ENCODE measurements around the gene EPS8L2.

Gene EPS8L2

DNA sequence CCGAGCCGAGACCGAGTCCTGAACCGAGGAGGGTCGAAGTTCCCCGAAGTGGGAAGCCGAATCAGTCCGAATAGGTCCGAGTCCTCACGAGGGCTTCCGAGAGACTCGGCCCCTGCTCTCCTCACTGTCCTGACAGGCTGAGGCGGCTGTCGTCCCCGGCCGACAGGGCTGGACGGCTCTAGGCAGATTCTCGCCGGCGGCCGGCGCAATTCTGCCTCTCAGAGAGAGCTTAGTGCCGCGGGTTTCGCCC, 10.8 kb upstream of the EPS8L2 start:
- peak overlapping the region; percentile 91 for H2AFZ ChIP-seq (ENCODE audit: low read length)
- H3K4me1 ChIP-seq (ENCODE audit: insufficient read depth, low read length, poor library complexity, severe bottlenecking), result peaks cover 60% of the 10 kb centered on the region
- no peaks in the 10 kb centered on the region for H3K27me3 ChIP-seq (ENCODE audit: insufficient read depth, low read length, poor library complexity, severe bottlenecking)
- H3K9ac ChIP-seq (ENCODE audit: low read depth, low read length, poor library complexity, severe bottlenecking), result peak overlapping the region; percentile 98
- H3K9me3 ChIP-seq (ENCODE audit: insufficient read depth, low read depth, low read length), result no peaks in the 10 kb centered on the region
- TF ChIP-seq EZH2phosphoT487 (IDR thresholded peaks at IDR 0.05; ENCODE audit: borderline replicate concordance), result no peak
- TF ChIP-seq, protein P1, sequence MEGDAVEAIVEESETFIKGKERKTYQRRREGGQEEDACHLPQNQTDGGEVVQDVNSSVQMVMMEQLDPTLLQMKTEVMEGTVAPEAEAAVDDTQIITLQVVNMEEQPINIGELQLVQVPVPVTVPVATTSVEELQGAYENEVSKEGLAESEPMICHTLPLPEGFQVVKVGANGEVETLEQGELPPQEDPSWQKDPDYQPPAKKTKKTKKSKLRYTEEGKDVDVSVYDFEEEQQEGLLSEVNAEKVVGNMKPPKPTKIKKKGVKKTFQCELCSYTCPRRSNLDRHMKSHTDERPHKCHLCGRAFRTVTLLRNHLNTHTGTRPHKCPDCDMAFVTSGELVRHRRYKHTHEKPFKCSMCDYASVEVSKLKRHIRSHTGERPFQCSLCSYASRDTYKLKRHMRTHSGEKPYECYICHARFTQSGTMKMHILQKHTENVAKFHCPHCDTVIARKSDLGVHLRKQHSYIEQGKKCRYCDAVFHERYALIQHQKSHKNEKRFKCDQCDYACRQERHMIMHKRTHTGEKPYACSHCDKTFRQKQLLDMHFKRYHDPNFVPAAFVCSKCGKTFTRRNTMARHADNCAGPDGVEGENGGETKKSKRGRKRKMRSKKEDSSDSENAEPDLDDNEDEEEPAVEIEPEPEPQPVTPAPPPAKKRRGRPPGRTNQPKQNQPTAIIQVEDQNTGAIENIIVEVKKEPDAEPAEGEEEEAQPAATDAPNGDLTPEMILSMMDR (conservative IDR thresholded peaks at IDR 0.05; ENCODE audit: low read length), result no peak
- H3K9me2 ChIP-seq (replicated peaks; ENCODE audit: low read depth, low read length), result no peaks in the 10 kb centered on the region
- H3K79me2 ChIP-seq (ENCODE audit: insufficient read depth, low read length), result peaks cover 64% of the 10 kb centered on the region
- H3K4me2 ChIP-seq (ENCODE audit: low read depth, low read length, poor library complexity, severe bottlenecking), result peak overlapping the region; percentile 54
- H3K36me3 ChIP-seq (ENCODE audit: insufficient read depth, low read length), result no peaks in the 10 kb centered on the region
- peaks cover 22% of the 10 kb centered on the region for H4K20me1 ChIP-seq (ENCODE audit: insufficient read depth, low read length, poor library complexity, severe bottlenecking)
- peak overlapping the region; percentile 94 for H3K4me3 ChIP-seq (ENCODE audit: low read length, poor library complexity, severe bottlenecking)
- H3F3A ChIP-seq (ENCODE audit: low read depth), result peaks cover 8% of the 10 kb centered on the region; the same call in 1 of the 2 replicates

- peak within 1 kb of the TSS; percentile 94 for H3K4me3 ChIP-seq (ENCODE audit: low read length, poor library complexity, severe bottlenecking)
Observed at GRCh38 chr11:695538-696248, 10.3 kb upstream of the EPS8L2 start, which contains the start of gene TMEM80. TSS of gene TMEM80 (plus strand) at chr11:695816. CDS start at chr11:695828, 12 bp downstream.

DNA sequence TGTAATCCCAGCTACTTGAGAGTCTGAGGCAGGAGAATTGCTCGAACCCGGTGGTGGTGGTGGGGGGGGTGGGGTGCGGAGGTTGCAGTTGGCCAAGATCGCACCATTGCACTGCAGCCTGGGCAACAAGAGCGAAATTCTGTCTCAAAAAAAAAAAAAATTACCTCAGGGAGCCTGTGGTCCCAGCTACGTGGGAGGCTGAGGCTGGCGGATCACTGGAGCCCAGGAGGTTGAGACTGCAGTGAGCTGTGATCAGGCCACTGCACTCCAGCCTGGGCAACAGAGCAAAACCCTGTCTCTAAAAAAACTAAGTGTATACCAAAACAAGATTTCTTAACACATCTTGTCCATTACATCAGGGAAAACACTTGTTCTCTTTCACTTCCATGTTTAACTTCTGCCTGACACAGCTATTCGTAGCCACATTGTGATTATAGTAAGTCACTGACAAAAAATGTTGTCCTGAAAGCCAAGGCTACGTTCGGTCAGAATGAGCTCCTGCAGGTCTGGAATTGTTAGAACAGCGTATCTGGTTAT, 9.0 kb upstream of the EPS8L2 start:
- Histone ChIP-seq H3K4me3 (ENCODE audit: low read length, poor library complexity, severe bottlenecking) (peak overlapping the region; percentile 94), H3F3A (ENCODE audit: low read depth) (0 out of 2 replicates have a peak, but pooled peaks cover 4% of the 10 kb centered on the region), H3K9me2 (replicated peaks; ENCODE audit: low read depth, low read length) (no peaks in the 10 kb centered on the region), H3K9ac (ENCODE audit: low read depth, low read length, poor library complexity, severe bottlenecking) (peak overlapping the region; percentile 98), H3K27me3 (ENCODE audit: insufficient read depth, low read length, poor library complexity, severe bottlenecking) (no peaks in the 10 kb centered on the region), H3K79me2 (ENCODE audit: insufficient read depth, low read length) (peaks cover 47% of the 10 kb centered on the region), H3K9me3 (ENCODE audit: insufficient read depth, low read depth, low read length) (no peaks in the 10 kb centered on the region), H2AFZ (ENCODE audit: low read length) (no peak overlapping the region), H3K36me3 (ENCODE audit: insufficient read depth, low read length) (no peaks in the 10 kb centered on the region), H3K4me1 (ENCODE audit: insufficient read depth, low read length, poor library complexity, severe bottlenecking) (peaks cover 43% of the 10 kb centered on the region), H4K20me1 (ENCODE audit: insufficient read depth, low read length, poor library complexity, severe bottlenecking) (peaks cover 8% of the 10 kb centered on the region), H3K4me2 (ENCODE audit: low read depth, low read length, poor library complexity, severe bottlenecking) (peak overlapping the region; percentile 76)
- TF ChIP-seq, protein P1 (conservative IDR thresholded peaks at IDR 0.05; ENCODE audit: low read length), result no peak
- TF ChIP-seq EZH2phosphoT487 (IDR thresholded peaks at IDR 0.05; ENCODE audit: borderline replicate concordance), result no peak

More at GRCh38 chr11:695538-696248, 10.3 kb upstream of the EPS8L2 start, which contains the start of gene TMEM80:
- H2AFZ ChIP-seq (ENCODE audit: low read length), result peak within 1 kb of the TSS; percentile 97
- H3K9ac ChIP-seq (ENCODE audit: low read depth, low read length, poor library complexity, severe bottlenecking), result peak within 1 kb of the TSS; percentile 98
- TF ChIP-seq EZH2phosphoT487 (IDR thresholded peaks at IDR 0.05; ENCODE audit: borderline replicate concordance), result no peak
- TF ChIP-seq, protein P1 (conservative IDR thresholded peaks at IDR 0.05; ENCODE audit: low read length), result no peak
- peaks cover 19% of the 10 kb centered on the region for H4K20me1 ChIP-seq (ENCODE audit: insufficient read depth, low read length, poor library complexity, severe bottlenecking)
- peaks cover 56% of the 10 kb centered on the region for H3K4me1 ChIP-seq (ENCODE audit: insufficient read depth, low read length, poor library complexity, severe bottlenecking)
- H3F3A ChIP-seq (ENCODE audit: low read depth), result peaks cover 8% of the 10 kb centered on the region; the same call in 1 of the 2 replicates
- peak within 1 kb of the TSS; percentile 76 for H3K4me2 ChIP-seq (ENCODE audit: low read depth, low read length, poor library complexity, severe bottlenecking)
- no peaks in the 10 kb centered on the region for H3K9me3 ChIP-seq (ENCODE audit: insufficient read depth, low read depth, low read length)
- no peaks in the 10 kb centered on the region for H3K36me3 ChIP-seq (ENCODE audit: insufficient read depth, low read length)
- no peaks in the 10 kb centered on the region for H3K27me3 ChIP-seq (ENCODE audit: insufficient read depth, low read length, poor library complexity, severe bottlenecking)
- no peaks in the 10 kb centered on the region for H3K9me2 ChIP-seq (replicated peaks; ENCODE audit: low read depth, low read length)
- H3K79me2 ChIP-seq (ENCODE audit: insufficient read depth, low read length), result peaks cover 60% of the 10 kb centered on the region
